Measurements from ENCODE around the gene HEATR5A. TPM values are rescaled to one million over a fixed set of nuclear protein-coding genes. Genes with fewer than 3 reads are reported as not detected.
A peak's percentile ranks its signal among the peaks of the same experiment; 100 is the strongest.
"Not testable (repeated sequence)": the region's sequence is repeated elsewhere in the genome, so short reads cannot be mapped to it uniquely, and the experiment has no call there.

The HEATR5A gene
- 23.6 and 24.2 TPM in 2 replicates for total RNA-seq

DNA sequence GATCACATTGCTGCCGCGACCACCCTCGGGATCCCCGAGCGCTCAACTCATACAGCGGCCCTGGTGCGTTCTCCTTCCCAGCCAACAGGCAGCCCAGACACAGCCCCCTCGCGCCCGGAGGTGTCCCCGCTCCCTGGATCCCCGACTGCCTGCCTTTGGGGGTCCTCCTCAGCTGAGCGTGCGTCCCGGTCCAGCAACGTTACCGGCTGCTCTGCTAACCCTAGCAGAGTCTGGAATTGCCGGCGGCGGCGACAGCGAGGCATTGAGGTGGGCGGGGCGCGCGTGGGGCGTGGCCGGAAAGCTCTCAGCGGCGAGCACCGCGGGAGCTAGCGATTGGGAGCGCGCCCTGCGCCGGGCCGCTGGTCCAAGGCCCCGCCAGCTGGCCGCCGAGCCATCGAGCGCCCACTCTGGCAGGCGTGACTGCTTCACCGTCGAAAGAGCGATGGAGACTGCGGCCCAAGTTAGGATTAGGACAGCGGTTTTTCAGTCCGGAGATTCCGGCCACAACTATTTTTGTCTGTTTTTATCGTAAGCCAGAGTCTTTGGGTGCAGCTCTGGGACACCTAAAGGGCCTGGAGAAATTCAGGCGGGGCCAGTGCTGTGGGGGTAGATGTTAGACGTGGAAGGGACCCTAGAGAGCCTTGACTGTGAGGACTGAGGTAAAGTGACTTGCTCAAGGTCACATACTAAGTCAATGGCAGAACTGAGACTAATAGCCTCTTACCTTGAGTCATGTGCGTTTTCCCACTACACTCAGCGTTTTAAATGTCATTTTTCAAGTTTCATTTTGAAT, at the start of gene HEATR5A:
Gene HEATR5A, minus strand, starts transcription at position 232 of the 793 bp plus-strand sequence. CDS start 17,575 bp downstream, outside the sequence.
- H3K27me3 Mint-ChIP-seq, result peaks cover 2% of the 10 kb centered on the region
- no peaks in the 10 kb centered on the region for H3K9me3 Mint-ChIP-seq
- intact Hi-C loops (cut with micrococcal nuclease), result loop anchor here (1.0 kb wide), 7 partner anchors 9 to 212 kb away; partner anchors contain the start of gene DTD2

DNA sequence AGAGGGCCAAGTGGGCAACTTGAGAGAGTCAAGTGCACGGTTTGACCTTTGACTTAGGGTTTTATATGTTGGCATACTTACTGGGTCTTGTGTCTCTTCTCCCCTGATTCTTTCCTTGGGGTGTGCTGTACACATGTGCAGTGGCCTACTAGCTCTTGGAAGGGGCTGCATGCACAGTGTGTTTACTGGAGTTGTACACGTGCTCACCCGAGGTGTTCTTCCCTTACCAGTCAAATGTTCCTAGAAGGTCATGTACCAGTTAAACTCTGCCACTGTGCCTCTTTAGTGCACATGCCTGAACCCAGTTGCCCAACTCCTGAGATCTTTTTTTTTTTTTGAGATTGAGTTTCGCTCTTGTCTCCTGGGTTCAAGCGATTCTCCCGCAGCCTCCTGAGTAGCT, 46.2 kb upstream of the HEATR5A start:
- no peaks in the 10 kb centered on the region for H3K36me3 Mint-ChIP-seq (ENCODE audit: low read depth)
- no peaks in the 10 kb centered on the region for H3K9me3 Mint-ChIP-seq
- no peak for DNase-seq
- peaks cover 5% of the 10 kb centered on the region for H3K27me3 Mint-ChIP-seq
- intact Hi-C loops (cut with micrococcal nuclease), result no loop called here
- H3K27ac Mint-ChIP-seq, result no peak overlapping the region
- no peak overlapping the region for H3K4me3 Mint-ChIP-seq
- H3K4me1 Mint-ChIP-seq, result no peaks in the 10 kb centered on the region

More for the DNA sequence above, at the start of gene HEATR5A:
- peaks cover 24% of the 10 kb centered on the region for H3K4me1 Mint-ChIP-seq
- DNase-seq, result peak; percentile 98
- peaks cover 7% of the 10 kb centered on the region for H3K36me3 Mint-ChIP-seq (ENCODE audit: low read depth)
- H3K27ac Mint-ChIP-seq, result peak within 1 kb of the TSS; percentile 95
- peak within 1 kb of the TSS; percentile 94 for H3K4me3 Mint-ChIP-seq

GRCh38 chr14:31465111-31465510, 44.8 kb upstream of the HEATR5A start:
- Mint-ChIP-seq H3K4me1 (no peaks in the 10 kb centered on the region), H3K4me3 (no peak overlapping the region), H3K27me3 (peaks cover 7% of the 10 kb centered on the region), H3K27ac (no peak overlapping the region), H3K9me3 (no peaks in the 10 kb centered on the region), H3K36me3 (ENCODE audit: low read depth) (no peaks in the 10 kb centered on the region)
- DNase-seq, result no peak
- intact Hi-C loops (cut with micrococcal nuclease), result no loop called here

- H3K27ac Mint-ChIP-seq; H3K4me3 Mint-ChIP-seq; DNase-seq; H3K36me3 Mint-ChIP-seq (ENCODE audit: low read depth); intact Hi-C loops (cut with micrococcal nuclease); H3K9me3 Mint-ChIP-seq; H3K27me3 Mint-ChIP-seq: not testable (repeated sequence)
- H3K4me1 Mint-ChIP-seq, result peaks cover 11% of the 10 kb centered on the region
Observed at GRCh38 chr14:31462450-31462849, 42.1 kb upstream of the HEATR5A start.

DNA sequence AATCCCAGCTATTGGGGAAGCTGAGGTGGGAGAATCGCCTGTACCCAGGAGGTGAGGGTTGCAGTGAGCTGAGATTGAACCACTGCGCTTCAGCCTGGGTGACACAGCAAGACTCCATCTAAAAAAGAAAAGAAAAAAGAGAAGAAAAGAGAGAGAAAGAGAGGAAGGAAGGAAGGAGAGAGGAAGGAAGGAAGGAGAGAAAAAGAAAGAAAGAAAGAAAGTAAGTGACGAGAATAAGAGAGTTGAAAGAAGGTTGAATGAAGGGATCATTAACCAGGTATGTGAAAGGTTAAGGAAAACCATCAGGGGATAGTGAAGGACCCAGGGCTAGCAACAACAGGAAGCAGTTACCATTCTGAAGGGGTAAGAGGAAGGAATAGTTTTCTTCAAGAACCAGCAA, 41.2 kb upstream of the HEATR5A start:
- intact Hi-C loops (cut with micrococcal nuclease), result no loop called here
- Mint-ChIP-seq H3K4me1 (peaks cover 15% of the 10 kb centered on the region), H3K4me3 (no peak overlapping the region), H3K9me3 (no peaks in the 10 kb centered on the region), H3K27me3 (peaks cover 4% of the 10 kb centered on the region), H3K27ac (no peak overlapping the region), H3K36me3 (ENCODE audit: low read depth) (peaks cover 1% of the 10 kb centered on the region)
- DNase-seq, result no peak

DNA sequence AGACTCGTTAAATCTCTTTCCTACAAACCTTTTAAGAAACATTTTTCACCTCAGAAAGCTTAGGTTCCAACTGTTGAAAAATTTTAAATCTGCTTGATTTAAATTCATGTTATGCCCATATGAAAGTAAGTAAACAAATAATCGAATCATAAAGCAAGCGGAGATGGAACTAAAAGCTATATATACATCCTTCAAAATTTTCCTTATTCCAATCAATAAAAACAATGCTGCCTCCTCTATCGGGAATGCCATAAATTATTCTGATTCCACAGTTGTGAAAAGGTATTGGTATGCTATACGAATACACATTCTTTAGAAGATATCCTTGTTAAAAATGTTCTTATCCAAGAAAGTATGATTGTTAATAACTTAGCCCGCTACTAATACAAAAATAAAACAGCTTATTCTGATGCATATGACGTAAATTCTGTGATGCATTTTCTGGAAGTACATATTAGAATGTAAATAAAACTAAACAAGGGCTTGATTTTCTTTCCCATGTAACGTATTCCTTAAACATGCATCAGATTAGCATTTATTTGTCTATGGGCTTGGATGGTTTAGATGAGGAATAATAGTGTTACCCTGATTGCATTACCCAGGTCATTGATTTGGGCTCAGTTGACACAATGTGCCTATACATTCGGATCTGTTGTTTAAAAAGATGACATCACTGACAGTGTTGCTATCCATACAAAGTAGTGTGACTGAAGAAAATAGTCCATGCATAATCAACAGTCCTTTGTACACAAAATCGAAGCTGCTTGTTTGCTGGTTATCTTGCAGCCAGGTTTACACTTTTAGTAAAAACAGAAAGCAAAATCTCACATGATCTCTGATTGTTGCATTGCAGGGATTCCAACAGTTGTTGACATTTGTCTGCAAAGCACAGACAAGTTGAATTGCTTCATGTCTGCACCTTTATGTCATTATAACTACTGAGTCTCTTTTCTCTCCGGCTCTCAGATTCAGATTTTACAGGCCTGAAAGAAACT, 37.6 kb upstream of the HEATR5A start:
- Mint-ChIP-seq H3K4me1 (peaks cover 24% of the 10 kb centered on the region), H3K4me3 (peak overlapping the region; percentile 95), H3K9me3 (no peaks in the 10 kb centered on the region), H3K27ac (peak overlapping the region; percentile 98), H3K27me3 (peaks cover 4% of the 10 kb centered on the region), H3K36me3 (ENCODE audit: low read depth) (peaks cover 6% of the 10 kb centered on the region)
- intact Hi-C loops (cut with micrococcal nuclease), result loop anchor here (1.0 to 5.0 kb wide), 9 partner anchors 38 to 899 kb away; partner anchors contain the start of genes G2E3, HEATR5A, SCFD1 and STRN3
- DNase-seq, result no peak

- peak within 1 kb of the TSS; percentile 95 for H3K4me3 Mint-ChIP-seq
- no peaks in the 10 kb centered on the region for H3K9me3 Mint-ChIP-seq
- H3K36me3 Mint-ChIP-seq (ENCODE audit: low read depth), result peaks cover 6% of the 10 kb centered on the region
- H3K27me3 Mint-ChIP-seq, result peaks cover 4% of the 10 kb centered on the region
- peaks cover 24% of the 10 kb centered on the region for H3K4me1 Mint-ChIP-seq
- intact Hi-C loops (cut with micrococcal nuclease), result loop anchor here (1.0 to 5.0 kb wide), 9 partner anchors 37 to 898 kb away; partner anchors contain the start of genes G2E3, HEATR5A, SCFD1 and STRN3
- H3K27ac Mint-ChIP-seq, result peak within 1 kb of the TSS; percentile 98
- peak; percentile 97 for DNase-seq
Observed at GRCh38 chr14:31456841-31457664, 36.7 kb upstream of the HEATR5A start, which contains the start of gene DTD2. Gene DTD2 (minus strand): TSS chr14:31457506. CDS start chr14:31457393, 113 bp downstream.

DNA sequence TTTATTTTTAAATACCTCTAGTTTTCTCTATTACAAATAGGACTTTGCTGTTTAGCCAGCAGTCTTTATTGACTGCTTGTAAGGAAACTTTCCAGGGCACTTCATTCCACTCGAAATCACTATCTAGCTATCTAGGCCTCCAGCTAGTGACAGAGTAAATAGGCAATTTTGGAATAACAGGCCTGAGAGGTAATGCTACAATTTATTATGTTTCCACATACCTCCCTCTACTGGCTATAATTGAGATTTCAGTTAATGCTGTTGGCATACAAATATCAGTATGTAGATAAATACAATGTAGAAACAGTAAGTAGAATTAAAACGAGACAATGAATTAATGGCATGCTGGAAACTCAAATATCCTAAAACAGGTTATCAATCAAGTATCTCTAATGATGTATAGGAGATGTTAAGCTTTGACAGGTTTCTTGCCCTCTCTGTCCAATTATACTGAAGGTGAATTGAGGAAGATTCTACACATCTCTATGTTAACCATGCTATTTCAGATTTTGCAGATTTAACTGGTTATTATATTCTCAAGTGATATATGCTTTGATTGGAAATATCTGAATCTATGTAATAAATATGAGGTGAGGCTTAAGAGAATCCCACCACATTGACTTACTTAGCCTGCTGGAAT, 29.7 kb upstream of the HEATR5A start:
- peaks cover 2% of the 10 kb centered on the region for H3K4me1 Mint-ChIP-seq
- peaks cover 24% of the 10 kb centered on the region for H3K36me3 Mint-ChIP-seq (ENCODE audit: low read depth)
- H3K27ac Mint-ChIP-seq, result no peak overlapping the region
- H3K4me3 Mint-ChIP-seq, result no peak overlapping the region
- no peak for DNase-seq
- no peaks in the 10 kb centered on the region for H3K9me3 Mint-ChIP-seq
- intact Hi-C loops (cut with micrococcal nuclease), result loop anchor here (2.0 kb wide), 1 partner anchor 179 kb away; no protein-coding TSS in a partner anchor
- no peaks in the 10 kb centered on the region for H3K27me3 Mint-ChIP-seq

GRCh38 chr14:31449136-31449535, 28.8 kb upstream of the HEATR5A start:
- Mint-ChIP-seq H3K27ac (no peak overlapping the region), H3K36me3 (ENCODE audit: low read depth) (peaks cover 25% of the 10 kb centered on the region), H3K4me1 (no peaks in the 10 kb centered on the region), H3K4me3 (no peak overlapping the region), H3K9me3 (no peaks in the 10 kb centered on the region), H3K27me3 (no peaks in the 10 kb centered on the region)
- no peak for DNase-seq
- intact Hi-C loops (cut with micrococcal nuclease), result no loop called here

DNA sequence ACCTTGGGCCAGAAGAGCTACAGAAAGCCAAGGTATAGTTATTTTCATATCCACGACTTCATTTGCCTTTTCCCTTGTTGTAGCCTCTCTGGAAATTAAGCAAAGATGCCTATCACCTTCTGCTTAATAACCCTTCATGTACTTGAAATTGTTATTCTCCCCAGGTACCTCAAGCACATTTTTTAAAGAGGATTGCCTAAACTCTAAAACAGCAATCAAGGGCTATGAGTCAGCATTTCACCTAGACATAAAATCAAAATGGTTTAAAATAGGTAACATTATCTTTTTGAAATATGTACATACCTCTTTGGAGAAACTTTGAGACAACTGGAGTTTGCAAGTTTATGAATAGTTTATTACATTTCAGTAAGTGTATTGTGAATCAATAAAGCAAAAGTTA, 25.4 kb upstream of the HEATR5A start:
- no peak overlapping the region for H3K27ac Mint-ChIP-seq
- intact Hi-C loops (cut with micrococcal nuclease), result no loop called here
- peaks cover 21% of the 10 kb centered on the region for H3K36me3 Mint-ChIP-seq (ENCODE audit: low read depth)
- no peaks in the 10 kb centered on the region for H3K4me1 Mint-ChIP-seq
- H3K4me3 Mint-ChIP-seq, result no peak overlapping the region
- no peaks in the 10 kb centered on the region for H3K9me3 Mint-ChIP-seq
- no peaks in the 10 kb centered on the region for H3K27me3 Mint-ChIP-seq
- no peak for DNase-seq

- H3K27ac Mint-ChIP-seq, result no peak overlapping the region
Observed at GRCh38 chr14:31442284-31442683, 21.9 kb upstream of the HEATR5A start.

DNA sequence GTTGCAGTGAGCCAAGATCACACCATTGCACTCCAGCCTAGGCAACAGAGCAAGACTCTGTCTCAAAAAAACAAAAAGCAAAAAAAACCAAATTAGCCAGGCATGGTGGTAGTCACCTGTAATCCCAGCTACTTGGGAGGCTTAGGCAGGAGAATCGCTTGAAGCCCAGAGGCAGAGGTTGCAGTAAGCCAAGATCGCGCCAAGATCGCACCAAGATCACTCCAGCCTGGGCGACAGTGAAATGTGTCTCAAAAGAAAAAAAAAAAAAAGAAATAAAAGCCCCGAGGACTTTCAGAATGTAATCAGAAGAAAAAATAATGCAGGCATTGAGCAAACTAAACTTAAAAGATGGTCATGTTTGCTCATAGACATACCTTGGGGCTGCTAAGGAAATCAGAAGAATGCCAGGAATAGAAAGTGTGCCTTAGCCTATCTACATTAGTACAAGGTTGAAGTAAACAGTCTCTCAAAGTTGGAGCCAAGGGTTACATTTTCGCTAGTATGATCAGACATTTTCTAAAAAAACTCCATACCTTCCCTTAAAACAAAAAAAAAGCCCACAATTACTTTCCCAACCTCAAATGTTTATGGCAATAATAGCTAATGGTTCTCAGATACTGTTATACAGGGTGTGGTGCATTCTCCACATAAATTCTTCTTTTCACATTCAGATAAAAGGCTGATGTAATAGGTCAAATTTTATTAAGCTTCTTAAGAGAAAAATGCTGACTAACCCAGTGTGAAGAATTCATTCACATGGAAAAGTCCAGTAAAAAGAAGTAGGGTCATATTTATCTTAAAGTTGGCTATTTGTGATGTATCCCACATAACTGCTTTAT, 21.1 kb upstream of the HEATR5A start:
- Mint-ChIP-seq H3K4me3 (no peak overlapping the region), H3K9me3 (no peaks in the 10 kb centered on the region), H3K4me1 (no peaks in the 10 kb centered on the region), H3K36me3 (ENCODE audit: low read depth) (peaks cover 18% of the 10 kb centered on the region), H3K27me3 (no peaks in the 10 kb centered on the region), H3K27ac (no peak overlapping the region)
- DNase-seq, result no peak
- intact Hi-C loops (cut with micrococcal nuclease), result no loop called here

More at GRCh38 chr14:31442284-31442683, 21.9 kb upstream of the HEATR5A start:
- DNase-seq, result no peak
- Mint-ChIP-seq H3K4me3 (no peak overlapping the region), H3K27me3 (no peaks in the 10 kb centered on the region), H3K4me1 (no peaks in the 10 kb centered on the region), H3K36me3 (ENCODE audit: low read depth) (peaks cover 18% of the 10 kb centered on the region), H3K9me3 (no peaks in the 10 kb centered on the region)
- intact Hi-C loops (cut with micrococcal nuclease), result no loop called here

Measured in activated CD4-positive, alpha-beta T cell treated with anti-CD3 and anti-CD28 coated beads, Interleukin-2, amount 10 ng/mL, durations not matched to agents 24 days and 14 days (primary cell).